AG09319 (cell line): ENCODE measurements around the gene MMS19.
"Not testable (repeated sequence)": the region's sequence is repeated elsewhere in the genome, so short reads cannot be mapped to it uniquely, and the experiment has no call there.

ENCODE experiments used
- DNase-seq: peaks from one replicate; pipeline ENCODE4 v3.0.0-alpha.2; 2010; ENCODE audit warnings: low read depth; ENCODE audit errors: extremely low read depth
- TF ChIP-seq, protein P1 (sequence below): IDR thresholded peaks from 2 replicates; pipeline ENCODE4 v1.5.1; 2011; ENCODE audit warnings: low read depth, mild to moderate bottlenecking, inconsistent platforms, low read length, moderate library complexity

Gene MMS19

DNA sequence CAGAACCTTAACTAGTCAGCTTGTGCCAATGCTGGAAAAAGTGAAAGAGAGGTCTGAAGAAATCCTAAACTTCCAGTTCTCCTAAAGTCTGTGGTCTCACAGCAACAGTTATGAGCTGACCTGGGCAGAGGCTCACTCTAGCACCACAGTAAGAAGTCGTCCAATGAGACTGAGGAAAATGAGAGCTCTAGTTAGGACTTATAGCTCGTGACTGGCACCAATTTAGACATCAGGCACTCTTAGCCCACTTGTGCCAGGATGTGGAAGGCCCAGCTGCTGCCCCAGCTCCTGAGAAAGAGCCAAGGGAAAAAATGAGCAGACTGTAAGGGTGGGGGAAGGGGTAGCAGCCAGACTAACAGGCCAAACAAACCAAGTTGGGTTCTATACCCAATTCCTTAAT, 7.6 kb downstream of the MMS19 start:
- TF ChIP-seq, protein P1, sequence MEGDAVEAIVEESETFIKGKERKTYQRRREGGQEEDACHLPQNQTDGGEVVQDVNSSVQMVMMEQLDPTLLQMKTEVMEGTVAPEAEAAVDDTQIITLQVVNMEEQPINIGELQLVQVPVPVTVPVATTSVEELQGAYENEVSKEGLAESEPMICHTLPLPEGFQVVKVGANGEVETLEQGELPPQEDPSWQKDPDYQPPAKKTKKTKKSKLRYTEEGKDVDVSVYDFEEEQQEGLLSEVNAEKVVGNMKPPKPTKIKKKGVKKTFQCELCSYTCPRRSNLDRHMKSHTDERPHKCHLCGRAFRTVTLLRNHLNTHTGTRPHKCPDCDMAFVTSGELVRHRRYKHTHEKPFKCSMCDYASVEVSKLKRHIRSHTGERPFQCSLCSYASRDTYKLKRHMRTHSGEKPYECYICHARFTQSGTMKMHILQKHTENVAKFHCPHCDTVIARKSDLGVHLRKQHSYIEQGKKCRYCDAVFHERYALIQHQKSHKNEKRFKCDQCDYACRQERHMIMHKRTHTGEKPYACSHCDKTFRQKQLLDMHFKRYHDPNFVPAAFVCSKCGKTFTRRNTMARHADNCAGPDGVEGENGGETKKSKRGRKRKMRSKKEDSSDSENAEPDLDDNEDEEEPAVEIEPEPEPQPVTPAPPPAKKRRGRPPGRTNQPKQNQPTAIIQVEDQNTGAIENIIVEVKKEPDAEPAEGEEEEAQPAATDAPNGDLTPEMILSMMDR, result no peak
- no peak for DNase-seq

DNA sequence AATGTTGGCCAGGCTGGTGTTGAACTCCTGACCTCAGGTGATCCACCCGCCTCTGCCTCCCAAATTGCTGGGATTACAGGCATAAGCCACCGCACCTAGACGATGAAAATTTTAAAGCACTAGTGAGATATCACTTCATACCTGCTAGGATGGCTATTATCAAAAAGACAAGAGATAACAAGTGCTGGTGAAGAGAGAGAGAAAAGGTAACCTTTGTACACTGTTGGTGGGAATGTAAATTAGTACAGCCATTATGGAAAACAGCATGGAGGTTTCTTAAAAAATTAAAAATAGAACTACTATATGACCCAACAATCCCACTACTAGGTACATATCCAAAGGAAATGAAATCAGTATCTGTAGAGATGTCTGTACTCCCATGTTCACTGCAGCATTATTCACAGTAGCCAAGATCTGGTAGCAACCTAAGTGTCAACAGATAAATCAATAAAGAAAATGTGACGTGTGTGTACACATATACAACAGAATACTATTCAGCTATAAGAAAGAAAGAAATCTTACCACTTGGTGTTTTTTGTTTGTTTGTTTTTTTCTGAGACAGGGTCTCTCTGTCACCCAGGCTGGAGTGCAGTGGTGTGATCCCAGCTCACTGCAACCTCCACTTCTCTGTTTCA, 12.5 kb downstream of the MMS19 start:
- TF ChIP-seq, protein P1, result no peak
- no peak for DNase-seq

DNA sequence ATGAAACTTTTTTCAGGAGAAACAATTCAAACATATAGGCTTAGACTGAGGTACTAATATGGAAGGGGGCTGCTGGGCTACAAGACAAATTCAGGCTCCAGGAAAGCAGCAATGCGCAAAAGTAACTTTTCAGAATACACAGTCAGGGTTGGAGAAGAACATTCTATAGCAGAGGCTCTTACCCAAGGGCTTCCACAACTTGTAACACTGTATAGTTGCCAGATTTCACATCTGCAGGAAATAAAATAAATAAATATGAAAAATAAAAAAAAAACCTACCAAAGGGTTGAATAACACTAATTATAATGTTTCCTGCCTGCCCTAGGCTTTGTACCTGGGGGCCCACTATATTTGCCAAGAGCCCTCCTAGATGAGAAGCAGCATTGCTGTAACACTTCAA, 14.3 kb downstream of the MMS19 start:
- TF ChIP-seq, protein P1, result no peak
- no peak for DNase-seq

DNA sequence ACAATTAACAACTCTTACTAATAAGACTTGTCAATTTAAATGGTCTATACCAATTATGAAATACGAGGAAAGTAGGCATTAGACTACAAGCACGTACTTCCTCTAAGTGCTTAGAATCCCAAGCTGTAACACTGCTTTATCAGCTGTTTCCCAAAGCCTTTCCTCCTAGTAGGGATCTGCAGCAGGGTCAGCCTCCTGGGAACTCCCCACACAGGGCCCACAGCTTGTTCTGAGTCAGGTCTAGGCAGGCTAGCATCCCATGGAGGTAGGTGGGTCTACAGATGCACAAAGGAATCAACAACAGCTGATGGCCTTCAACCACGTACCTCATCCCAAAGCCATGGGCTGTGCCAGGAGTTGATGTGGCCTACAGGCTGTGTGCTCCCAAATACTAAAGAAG, 14.7 kb downstream of the MMS19 start:
- no peak for DNase-seq
- TF ChIP-seq, protein P1, result no peak

DNA sequence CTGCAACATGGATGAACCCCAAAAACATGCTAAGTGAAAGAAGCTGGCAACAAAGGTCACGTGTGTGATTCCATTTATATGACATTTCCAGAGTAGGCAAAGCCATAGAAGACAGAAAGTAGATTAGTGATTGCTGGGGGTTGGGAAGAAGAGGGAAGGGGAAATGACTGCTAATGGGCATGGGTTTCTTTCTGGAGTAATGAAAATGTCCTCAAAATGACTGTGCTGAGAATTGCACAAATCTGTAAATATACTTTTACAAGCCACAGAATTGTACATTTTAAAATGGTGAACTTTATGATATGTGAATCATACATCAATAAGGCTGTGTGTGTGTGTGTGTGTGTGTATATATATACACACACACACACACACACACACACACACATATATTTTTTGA, 15.8 kb downstream of the MMS19 start:
- no peak for DNase-seq
- TF ChIP-seq, protein P1, result no peak

DNA sequence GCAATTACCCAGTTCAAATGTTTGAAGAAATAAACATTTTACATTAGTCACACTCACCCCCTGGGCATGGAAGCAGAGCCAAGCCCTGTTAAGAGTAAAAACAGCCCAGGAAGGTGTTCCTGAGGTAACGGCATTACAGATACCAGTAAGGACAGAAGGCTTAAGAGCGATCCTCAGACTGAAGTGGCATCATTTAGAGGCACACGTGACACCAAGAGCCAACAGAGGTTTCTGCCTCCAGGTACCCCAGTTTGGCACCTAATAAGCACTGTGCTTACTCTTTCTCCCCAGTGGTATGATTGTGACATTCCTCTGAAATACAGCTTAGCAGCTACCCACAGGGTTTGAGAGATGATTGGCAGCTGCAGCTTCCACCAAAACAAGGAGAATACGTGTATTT, 17.2 kb downstream of the MMS19 start:
- TF ChIP-seq, protein P1, result no peak
- no peak for DNase-seq

DNA sequence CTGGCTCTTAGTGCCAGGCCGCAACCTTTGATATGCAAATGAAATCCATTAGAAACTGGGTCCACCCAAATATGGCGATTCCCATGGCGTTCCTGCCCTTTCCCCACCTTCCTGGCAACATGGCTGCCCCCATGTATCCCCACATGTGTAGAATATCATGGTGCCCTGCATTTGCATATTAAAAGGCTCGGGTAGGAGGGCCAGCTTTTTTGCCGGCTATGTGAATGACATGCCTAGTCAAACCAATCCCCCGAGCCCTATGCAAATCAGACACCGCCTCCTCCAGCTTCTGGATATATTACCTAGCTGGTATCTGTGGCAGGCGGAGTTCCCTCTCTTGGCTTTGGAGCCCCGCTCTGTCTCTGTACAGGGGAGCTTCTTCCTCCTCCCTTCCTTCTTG, 18.3 kb downstream of the MMS19 start:
- DNase-seq, result no peak

DNA sequence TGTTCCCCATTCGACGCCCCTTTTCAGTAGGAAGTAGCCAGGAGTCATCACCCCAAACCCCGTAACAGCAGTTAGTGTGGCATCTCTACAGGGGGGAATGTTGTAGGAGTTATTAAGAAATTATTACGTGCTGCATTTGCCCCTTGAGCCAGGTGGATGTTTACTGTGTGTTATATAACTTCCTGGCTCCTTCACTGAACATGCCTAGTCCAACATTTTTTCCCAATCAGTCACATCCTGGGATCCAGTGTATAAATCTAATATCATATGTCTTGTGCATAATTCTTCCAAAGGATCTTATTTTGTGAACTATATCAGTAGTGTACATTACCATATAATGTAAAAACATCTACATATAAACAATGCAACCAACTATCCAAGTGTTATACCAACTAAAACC, 18.8 kb downstream of the MMS19 start:
- not testable (repeated sequence) for DNase-seq

More for the DNA sequence above, 18.3 kb downstream of the MMS19 start:
- TF ChIP-seq, protein P1, result no peak
